Neuronal stem cell (in vitro differentiated cells): ENCODE data around the gene CAMTA1.
A peak's percentile ranks its signal among the peaks of the same experiment; 100 is the strongest.

Experiments used
- DNase-seq: peaks from one replicate; pipeline ENCODE4 v3.0.0-alpha.2; 2013; ENCODE audit warnings: low spot score
- H2AFZ ChIP-seq: one replicate; pipeline ENCODE4 v1.6.1; 2013; ENCODE audit warnings: mild to moderate bottlenecking, low read length, inconsistent platforms
- H2AK5ac ChIP-seq: 2 replicates; pipeline ENCODE4 v1.6.1; 2013; ENCODE audit warnings: low read depth, mild to moderate bottlenecking, inconsistent platforms, low read length, moderate library complexity, mixed read lengths
- H2BK120ac ChIP-seq: 2 replicates; pipeline ENCODE4 v1.6.1; 2013; ENCODE audit warnings: low read depth, mild to moderate bottlenecking, inconsistent platforms, low read length, moderate library complexity, mixed read lengths
- H2BK12ac ChIP-seq: one replicate; pipeline ENCODE4 v1.6.1; 2013; ENCODE audit warnings: low read length, inconsistent platforms
- H2BK15ac ChIP-seq: 2 replicates; pipeline ENCODE4 v1.6.1; 2013; ENCODE audit warnings: mild to moderate bottlenecking, low read length, inconsistent platforms, mixed read lengths
- H2BK5ac ChIP-seq: one replicate; pipeline ENCODE4 v1.6.1; 2013; ENCODE audit warnings: inconsistent platforms, mild to moderate bottlenecking, low read length, moderate library complexity
- H3K14ac ChIP-seq: one replicate; pipeline ENCODE4 v1.6.1; 2013; ENCODE audit warnings: low read length, inconsistent platforms
- H3K18ac ChIP-seq: 2 replicates; pipeline ENCODE4 v1.6.1; 2013; ENCODE audit warnings: low read length, inconsistent platforms
- H3K23ac ChIP-seq: 2 replicates; pipeline ENCODE4 v1.6.1; 2013; ENCODE audit warnings: low read depth, mild to moderate bottlenecking, mixed read lengths, low read length, inconsistent platforms; ENCODE audit not compliant: poor library complexity
- H3K27ac ChIP-seq: replicated peaks from 3 replicates; pipeline ENCODE4 v1.5.1; 2013; ENCODE audit warnings: low read length, inconsistent platforms
- H3K27me3 ChIP-seq, 3 experiments: 2 replicates each; pipeline ENCODE4 v1.6.1; 2013; ENCODE audit warnings: low read length in 3 of 3, mild to moderate bottlenecking in 2 of 3, inconsistent platforms in 1 of 3, low read depth in 1 of 3, mixed read lengths in 1 of 3, moderate library complexity in 1 of 3; ENCODE audit not compliant: control insufficient read depth in 3 of 3, insufficient read depth in 3 of 3
- H3K36me3 ChIP-seq, 2 donors: replicated peaks in 1 of 2; 2 replicates each; pipeline ENCODE4 v1.6.1; 2013; ENCODE audit warnings: low read length in 2 of 2; ENCODE audit not compliant: control insufficient read depth in 2 of 2, insufficient read depth in 2 of 2
- H3K4ac ChIP-seq: 2 replicates; pipeline ENCODE4 v1.6.1; 2013; ENCODE audit warnings: inconsistent platforms, mild to moderate bottlenecking, low read length, moderate library complexity
- H3K4me1 ChIP-seq, 2 donors: 1 replicate in 1 of 2; 2 replicates in 1 of 2; pipeline ENCODE4 v1.6.1; 2013; ENCODE audit warnings: low read length in 2 of 2, low read depth in 1 of 2; ENCODE audit not compliant: control insufficient read depth in 2 of 2, insufficient read depth in 1 of 2
- H3K4me2 ChIP-seq: one replicate; pipeline ENCODE4 v1.6.1; 2013; ENCODE audit warnings: mild to moderate bottlenecking, low read length, inconsistent platforms; ENCODE audit not compliant: insufficient read depth, poor library complexity, severe bottlenecking
- H3K4me3 ChIP-seq, 2 donors: 2 replicates each; pipeline ENCODE4 v1.5.1; 2013; ENCODE audit warnings: low read length in 2 of 2, mild to moderate bottlenecking in 2 of 2, inconsistent platforms in 1 of 2, moderate library complexity in 1 of 2
- H3K79me1 ChIP-seq: one replicate; pipeline ENCODE4 v1.6.1; 2013; ENCODE audit warnings: low read depth, mild to moderate bottlenecking, inconsistent platforms, low read length, moderate library complexity
- H3K9ac ChIP-seq: one replicate; pipeline ENCODE4 v1.6.1; 2013; ENCODE audit warnings: mild to moderate bottlenecking, low read depth, low read length, inconsistent platforms; ENCODE audit not compliant: poor library complexity
- H3K9me3 ChIP-seq, 2 donors: replicated peaks in 1 of 2; 2 replicates each; pipeline versions ENCODE3 to v1.6.1; 2013; ENCODE audit warnings: low read length in 2 of 2, mild to moderate bottlenecking in 2 of 2, inconsistent platforms in 1 of 2, low read depth in 1 of 2, mixed read lengths in 1 of 2, moderate library complexity in 1 of 2; ENCODE audit not compliant: control insufficient read depth in 2 of 2, insufficient read depth in 1 of 2
- H4K8ac ChIP-seq: one replicate; pipeline ENCODE4 v1.6.1; 2013; ENCODE audit warnings: low read depth, mild to moderate bottlenecking, inconsistent platforms, low read length, moderate library complexity
- H4K91ac ChIP-seq: one replicate; pipeline ENCODE4 v1.6.1; 2013; ENCODE audit warnings: low read length, low read depth, mild to moderate bottlenecking, inconsistent platforms; ENCODE audit not compliant: poor library complexity
- WGBS, 2 donors: extraction: QIAGEN DNeasy Blood & Tissue Kit; methylation state at CpG; one replicate each; pipeline ENCODE4 v1.1.7; 2013; ENCODE audit warnings: missing lambda C conversion rate in 2 of 2, mixed read lengths in 1 of 2; ENCODE audit not compliant: insufficient read length in 2 of 2, insufficient replicate concordance in 1 of 2; ENCODE audit errors: extremely low coverage in 2 of 2; 5-methylcytosine and 5-hydroxymethylcytosine counted together

The CAMTA1 gene

GRCh38 chr1:7526867-7527732 is 741.8 kb downstream of the CAMTA1 start:
- H3K36me3 ChIP-seq = no peaks in the 10 kb centered on the region
- no peak overlapping the region for H2BK12ac ChIP-seq
- no peak overlapping the region for H3K18ac ChIP-seq
- no peaks in the 10 kb centered on the region for H3K79me1 ChIP-seq
- peaks cover 0 to 3% (median 0%) of the 10 kb centered on the region in 3 experiments for H3K27me3 ChIP-seq
- WGBS, 2 donors = no CpG with 5 or more reads among the region's 12 CpGs
- no peak overlapping the region for H3K9ac ChIP-seq
- H3K27ac ChIP-seq = no peak overlapping the region
- H3K9me3 ChIP-seq = no peaks in the 10 kb centered on the region
- no peak overlapping the region for H2AFZ ChIP-seq
- no peak overlapping the region for H3K23ac ChIP-seq
- H3K4me3 ChIP-seq = no peak overlapping the region
- no peak overlapping the region for H3K14ac ChIP-seq
- H4K8ac ChIP-seq = no peak overlapping the region
- H2BK15ac ChIP-seq = no peak overlapping the region
- DNase-seq = no peak
- H3K4me1 ChIP-seq = peaks cover 0 to 5% of the 10 kb centered on the region in 2 donors
- H3K4ac ChIP-seq = no peak overlapping the region
- H2BK5ac ChIP-seq = no peak overlapping the region
- H4K91ac ChIP-seq = no peak overlapping the region
- no peak overlapping the region for H2BK120ac ChIP-seq
- no peak overlapping the region for H2AK5ac ChIP-seq
- no peak overlapping the region for H3K4me2 ChIP-seq

GRCh38 chr1:7527733-7528045 is 742.4 kb downstream of the CAMTA1 start:
- Histone ChIP-seq H2AK5ac (no peak overlapping the region), H4K91ac (no peak overlapping the region), H3K18ac (peak overlapping the region; percentile 9), H3K27me3 (peaks cover 0 to 4% (median 0%) of the 10 kb centered on the region in 3 experiments), H4K8ac (no peak overlapping the region), H3K36me3 (no peaks in the 10 kb centered on the region), H2BK12ac (no peak overlapping the region), H3K4me3 (peak overlapping the region in 1 of 2 donors; percentile 54), H3K14ac (no peak overlapping the region), H3K23ac (no peak overlapping the region), H3K4ac (no peak overlapping the region), H3K27ac (no peak overlapping the region), H2BK15ac (no peak overlapping the region), H3K79me1 (no peaks in the 10 kb centered on the region), H3K9me3 (no peaks in the 10 kb centered on the region), H3K4me1 (peaks cover 0 to 5% of the 10 kb centered on the region in 2 donors), H2AFZ (no peak overlapping the region), H2BK5ac (no peak overlapping the region), H3K9ac (no peak overlapping the region), H3K4me2 (no peak overlapping the region), H2BK120ac (no peak overlapping the region)
- no CpG with 5 or more reads among the region's 7 CpGs for WGBS, 2 donors
- DNase-seq = no peak

DNA sequence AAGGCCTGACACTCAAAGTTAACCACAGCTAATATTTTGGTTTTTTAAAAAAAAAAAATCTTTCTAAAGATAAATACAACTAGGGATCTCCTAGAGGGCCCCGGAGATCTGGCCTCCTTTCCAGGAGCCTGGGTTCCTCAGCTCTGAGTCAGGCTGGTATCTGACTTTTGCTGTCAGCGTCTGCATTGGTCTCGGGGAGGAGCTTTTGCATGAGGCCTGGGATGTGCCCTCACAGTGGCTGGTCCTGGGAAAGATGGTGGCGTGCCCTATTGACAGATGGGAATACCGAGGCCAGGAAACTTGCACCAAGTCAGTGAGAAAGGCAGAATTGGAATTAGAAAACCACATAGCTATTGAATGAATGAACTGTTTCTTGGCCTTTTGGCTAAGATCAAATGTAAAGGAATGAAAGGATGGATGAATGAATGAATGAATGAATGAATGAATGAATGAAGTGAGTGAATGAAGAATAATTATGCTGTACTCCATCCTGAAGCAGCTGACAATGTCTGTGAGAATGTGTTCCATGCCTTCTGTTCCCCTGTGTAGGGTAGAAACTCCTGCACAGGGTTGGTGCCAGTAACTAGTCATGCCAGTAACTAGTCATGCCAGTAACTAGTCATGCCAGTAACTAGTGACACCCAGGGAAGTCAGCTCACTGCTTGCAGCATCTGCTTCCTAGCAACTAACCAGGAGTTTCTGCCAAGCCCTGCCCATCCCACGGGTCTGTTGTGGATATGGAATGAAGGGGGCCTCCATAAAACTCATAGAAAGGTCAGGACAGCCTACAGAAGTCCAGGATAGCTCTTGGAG is 743.3 kb downstream of the CAMTA1 start:
- no CpG with 5 or more reads among the region's 6 CpGs for WGBS, 2 donors
- peaks cover 0 to 5% of the 10 kb centered on the region in 2 donors for H3K4me1 ChIP-seq

GRCh38 chr1:7529917-7530316 is 744.7 kb downstream of the CAMTA1 start:
- no peak overlapping the region for H3K4ac ChIP-seq
- H3K4me2 ChIP-seq = no peak overlapping the region
- H3K9ac ChIP-seq = peak overlapping the region; percentile 66
- no peaks in the 10 kb centered on the region for H3K36me3 ChIP-seq
- H3K18ac ChIP-seq = peak overlapping the region; percentile 81
- no peak overlapping the region for H3K27ac ChIP-seq
- H2AFZ ChIP-seq = no peak overlapping the region
- no peaks in the 10 kb centered on the region for H3K79me1 ChIP-seq
- H4K91ac ChIP-seq = no peak overlapping the region
- no peak overlapping the region for H3K4me3 ChIP-seq
- H3K9me3 ChIP-seq = no peaks in the 10 kb centered on the region
- H3K4me1 ChIP-seq = peaks cover 0 to 5% of the 10 kb centered on the region in 2 donors
- no peak overlapping the region for H2AK5ac ChIP-seq
- H2BK15ac ChIP-seq = no peak overlapping the region
- H4K8ac ChIP-seq = no peak overlapping the region
- WGBS, 2 donors = no CpG with 5 or more reads among the region's 7 CpGs
- H3K27me3 ChIP-seq = peaks cover 0 to 19% (median 0%) of the 10 kb centered on the region in 3 experiments
- peak overlapping the region; percentile 21 for H3K23ac ChIP-seq
- no peak overlapping the region for H2BK12ac ChIP-seq
- DNase-seq = no peak
- no peak overlapping the region for H3K14ac ChIP-seq
- H2BK5ac ChIP-seq = no peak overlapping the region
- H2BK120ac ChIP-seq = no peak overlapping the region

More for the DNA sequence above, 743.3 kb downstream of the CAMTA1 start:
- H2BK15ac ChIP-seq = no peak overlapping the region
- no peak overlapping the region for H3K4ac ChIP-seq
- H3K14ac ChIP-seq = no peak overlapping the region
- H3K36me3 ChIP-seq = no peaks in the 10 kb centered on the region
- H3K18ac ChIP-seq = no peak overlapping the region
- H3K9ac ChIP-seq = no peak overlapping the region
- no peak overlapping the region for H2BK12ac ChIP-seq
- no peak overlapping the region for H2BK5ac ChIP-seq
- H4K91ac ChIP-seq = no peak overlapping the region
- H3K23ac ChIP-seq = no peak overlapping the region
- H3K4me3 ChIP-seq = no peak overlapping the region
- peaks cover 0 to 9% (median 0%) of the 10 kb centered on the region in 3 experiments for H3K27me3 ChIP-seq
- no peak overlapping the region for H2AK5ac ChIP-seq
- H2AFZ ChIP-seq = no peak overlapping the region
- H3K79me1 ChIP-seq = no peaks in the 10 kb centered on the region
- H4K8ac ChIP-seq = no peak overlapping the region
- H3K4me2 ChIP-seq = no peak overlapping the region
- no peaks in the 10 kb centered on the region for H3K9me3 ChIP-seq
- H2BK120ac ChIP-seq = no peak overlapping the region
- DNase-seq = no peak
- no peak overlapping the region for H3K27ac ChIP-seq
